Measurements from ENCODE around the gene PON1.

PON1 gene

GRCh38 chr7:95319570-95319969, 4.8 kb downstream of the PON1 start:
- H3K79me2 ChIP-seq (ENCODE audit: insufficient read depth, low read depth) = no peaks in the 10 kb centered on the region
- H4K20me1 ChIP-seq (ENCODE audit: insufficient read depth) = no peaks in the 10 kb centered on the region
- H3K27me3 ChIP-seq (ENCODE audit: insufficient read depth, low read depth) = no peaks in the 10 kb centered on the region
- no peak overlapping the region for H3K4me2 ChIP-seq
- peaks cover 15% of the 10 kb centered on the region for H3K4me1 ChIP-seq (ENCODE audit: low read depth, poor library complexity, severe bottlenecking)
- no peak overlapping the region for H3K9ac ChIP-seq
- H3K27ac ChIP-seq = no peak overlapping the region
- no peak overlapping the region for H2AFZ ChIP-seq (ENCODE audit: low read depth)
- H3K4me3 ChIP-seq (IDR thresholded peaks at IDR 0.05; ENCODE audit: insufficient read depth, low read depth, low read length) = no peak overlapping the region
- TF ChIP-seq CTCF (conservative IDR thresholded peaks at IDR 0.05; ENCODE audit: low read depth, low read length) = no peak
- H3K36me3 ChIP-seq (ENCODE audit: insufficient read depth) = no peaks in the 10 kb centered on the region

- H3K27me3 ChIP-seq (ENCODE audit: insufficient read depth, low read depth) = no peaks in the 10 kb centered on the region
- no peaks in the 10 kb centered on the region for H3K79me2 ChIP-seq (ENCODE audit: insufficient read depth, low read depth)
- H3K27ac ChIP-seq = no peak overlapping the region
- H3K9ac ChIP-seq = no peak overlapping the region
- TF ChIP-seq CTCF (conservative IDR thresholded peaks at IDR 0.05; ENCODE audit: low read depth, low read length) = no peak
- H3K4me1 ChIP-seq (ENCODE audit: low read depth, poor library complexity, severe bottlenecking) = peaks cover 12% of the 10 kb centered on the region
- H3K4me2 ChIP-seq = no peak overlapping the region
- no peak overlapping the region for H2AFZ ChIP-seq (ENCODE audit: low read depth)
- no peak overlapping the region for H3K4me3 ChIP-seq (IDR thresholded peaks at IDR 0.05; ENCODE audit: insufficient read depth, low read depth, low read length)
- H3K36me3 ChIP-seq (ENCODE audit: insufficient read depth) = no peaks in the 10 kb centered on the region
- no peaks in the 10 kb centered on the region for H4K20me1 ChIP-seq (ENCODE audit: insufficient read depth)
These were observed 5.7 kb downstream of the PON1 start for GRCh38 chr7:95318501-95319100.

- Histone ChIP-seq H3K4me3 (IDR thresholded peaks at IDR 0.05; ENCODE audit: insufficient read depth, low read depth, low read length) (no peak overlapping the region), H4K20me1 (ENCODE audit: insufficient read depth) (no peaks in the 10 kb centered on the region), H3K4me2 (no peak overlapping the region), H3K27ac (no peak overlapping the region), H3K4me1 (ENCODE audit: low read depth, poor library complexity, severe bottlenecking) (peaks cover 6% of the 10 kb centered on the region), H3K79me2 (ENCODE audit: insufficient read depth, low read depth) (no peaks in the 10 kb centered on the region), H2AFZ (ENCODE audit: low read depth) (no peak overlapping the region), H3K36me3 (ENCODE audit: insufficient read depth) (no peaks in the 10 kb centered on the region), H3K9ac (no peak overlapping the region), H3K27me3 (ENCODE audit: insufficient read depth, low read depth) (no peaks in the 10 kb centered on the region)
- no peak for TF ChIP-seq CTCF (conservative IDR thresholded peaks at IDR 0.05; ENCODE audit: low read depth, low read length)
These were observed 6.4 kb downstream of the PON1 start for GRCh38 chr7:95317966-95318365.

GRCh38 chr7:95317546-95317945, 6.8 kb downstream of the PON1 start:
- Histone ChIP-seq H3K36me3 (ENCODE audit: insufficient read depth) (no peaks in the 10 kb centered on the region), H3K27me3 (ENCODE audit: insufficient read depth, low read depth) (no peaks in the 10 kb centered on the region), H3K4me2 (no peak overlapping the region), H3K9ac (no peak overlapping the region), H3K4me1 (ENCODE audit: low read depth, poor library complexity, severe bottlenecking) (peaks cover 2% of the 10 kb centered on the region), H3K4me3 (IDR thresholded peaks at IDR 0.05; ENCODE audit: insufficient read depth, low read depth, low read length) (no peak overlapping the region), H2AFZ (ENCODE audit: low read depth) (no peak overlapping the region), H3K27ac (no peak overlapping the region), H3K79me2 (ENCODE audit: insufficient read depth, low read depth) (no peaks in the 10 kb centered on the region), H4K20me1 (ENCODE audit: insufficient read depth) (no peaks in the 10 kb centered on the region)
- TF ChIP-seq CTCF (conservative IDR thresholded peaks at IDR 0.05; ENCODE audit: low read depth, low read length) = no peak

Measured in KMS-11 (cell line).